HEK293 (cell line): ENCODE measurements around the gene SH3BP5.

Source experiments
- KLF16 ChIP-seq: fragments of 450-650 bp; formaldehyde crosslinking; IDR thresholded peaks from 2 replicates; pipeline ENCODE4 v1.5.1; 2017; ENCODE audit warnings: missing biosample characterization, missing genetic modification characterization
- ZNF138 ChIP-seq: fragments of 450-650 bp; formaldehyde crosslinking; IDR thresholded peaks from 2 replicates; pipeline ENCODE4 v1.5.1; 2016; ENCODE audit warnings: missing biosample characterization, missing genetic modification characterization, borderline replicate concordance
- ZNF274 ChIP-seq, 2 experiments: fragments of 200-500 bp in 1 of 2; fragments of 450-650 bp in 1 of 2; sonication (Bioruptor generic) in 1 of 2; formaldehyde crosslinking in 1 of 2; IDR thresholded peaks; 2 replicates each; pipeline versions ENCODE4 v1.5.1 to v1.6.1; 2014 to 2016; ENCODE audit warnings: borderline replicate concordance in 1 of 2, inconsistent platforms in 1 of 2, low read length in 1 of 2, missing biosample characterization in 1 of 2, missing genetic modification characterization in 1 of 2
- ZNF341 ChIP-seq: fragments of 450-650 bp; formaldehyde crosslinking; IDR thresholded peaks from 2 replicates; pipeline ENCODE4; 2016; ENCODE audit warnings: low read depth, missing biosample characterization, missing genetic modification characterization
- ZNF776 ChIP-seq: fragments of 450-650 bp; formaldehyde crosslinking; IDR thresholded peaks from 2 replicates; pipeline ENCODE4 v1.5.0; 2017; ENCODE audit warnings: missing biosample characterization, missing genetic modification characterization, borderline replicate concordance
- TF ChIP-seq, protein P1 (sequence below): fragments of 450-650 bp; formaldehyde crosslinking; IDR thresholded peaks from 2 replicates; pipeline ENCODE4 v1.5.1; 2016; ENCODE audit warnings: missing biosample characterization, missing genetic modification characterization
- TF ChIP-seq, protein P2 (sequence below): fragments of 450-650 bp; formaldehyde crosslinking; IDR thresholded peaks from 2 replicates; pipeline ENCODE4 v1.5.1; 2016; ENCODE audit warnings: missing biosample characterization, missing genetic modification characterization, borderline replicate concordance
- TF ChIP-seq, protein P3 (sequence below): fragments of 450-650 bp; formaldehyde crosslinking; conservative IDR thresholded peaks from 2 replicates; pipeline ENCODE4 v1.5.1; 2016; ENCODE audit warnings: low read depth, missing biosample characterization, missing genetic modification characterization

DNA sequence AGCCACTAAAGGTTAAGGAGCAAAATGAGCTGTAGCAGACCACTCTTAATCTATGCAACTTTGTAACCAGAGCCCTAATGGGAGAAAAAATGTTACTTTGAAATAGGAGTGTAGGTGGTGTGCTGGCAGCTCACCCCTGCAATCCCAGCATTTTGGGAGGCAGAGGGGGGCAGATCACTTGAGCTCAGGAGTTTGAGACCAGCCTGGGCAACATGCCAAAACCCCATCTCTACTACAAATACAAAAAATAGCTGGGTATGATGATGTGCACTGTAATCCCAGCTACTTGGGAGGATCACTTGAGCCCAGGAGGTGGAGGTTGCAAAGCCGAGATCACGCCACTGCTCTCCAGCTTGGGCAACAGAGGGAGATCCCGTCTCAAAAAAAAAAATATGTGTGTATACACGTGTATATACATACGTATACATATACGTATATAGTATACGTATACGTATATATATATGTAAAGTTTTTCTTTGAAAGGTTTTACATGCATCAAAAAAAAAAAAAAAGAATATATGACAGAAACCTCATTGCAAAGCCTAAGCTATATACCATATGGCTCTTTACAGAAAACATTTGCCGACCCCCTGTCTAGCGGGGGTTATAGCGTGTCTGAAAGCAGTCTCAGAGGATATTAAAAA, 110.7 kb downstream of the SH3BP5 start:
- TF ChIP-seq ZNF776 (no peak), KLF16 (tag by site-specific recombination) (no peak), ZNF274 (IDR thresholded peaks at IDR 0.05; ENCODE audit: low read length) (no peak), ZNF274 (tag by site-specific recombination; IDR thresholded peaks at IDR 0.05; ENCODE audit: borderline replicate concordance) (no peak), ZNF138 (no peak), ZNF341 (tag by site-specific recombination) (no peak)
- TF ChIP-seq, protein P1, sequence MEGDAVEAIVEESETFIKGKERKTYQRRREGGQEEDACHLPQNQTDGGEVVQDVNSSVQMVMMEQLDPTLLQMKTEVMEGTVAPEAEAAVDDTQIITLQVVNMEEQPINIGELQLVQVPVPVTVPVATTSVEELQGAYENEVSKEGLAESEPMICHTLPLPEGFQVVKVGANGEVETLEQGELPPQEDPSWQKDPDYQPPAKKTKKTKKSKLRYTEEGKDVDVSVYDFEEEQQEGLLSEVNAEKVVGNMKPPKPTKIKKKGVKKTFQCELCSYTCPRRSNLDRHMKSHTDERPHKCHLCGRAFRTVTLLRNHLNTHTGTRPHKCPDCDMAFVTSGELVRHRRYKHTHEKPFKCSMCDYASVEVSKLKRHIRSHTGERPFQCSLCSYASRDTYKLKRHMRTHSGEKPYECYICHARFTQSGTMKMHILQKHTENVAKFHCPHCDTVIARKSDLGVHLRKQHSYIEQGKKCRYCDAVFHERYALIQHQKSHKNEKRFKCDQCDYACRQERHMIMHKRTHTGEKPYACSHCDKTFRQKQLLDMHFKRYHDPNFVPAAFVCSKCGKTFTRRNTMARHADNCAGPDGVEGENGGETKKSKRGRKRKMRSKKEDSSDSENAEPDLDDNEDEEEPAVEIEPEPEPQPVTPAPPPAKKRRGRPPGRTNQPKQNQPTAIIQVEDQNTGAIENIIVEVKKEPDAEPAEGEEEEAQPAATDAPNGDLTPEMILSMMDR (tag by site-specific recombination), result no peak
- TF ChIP-seq, protein P2, sequence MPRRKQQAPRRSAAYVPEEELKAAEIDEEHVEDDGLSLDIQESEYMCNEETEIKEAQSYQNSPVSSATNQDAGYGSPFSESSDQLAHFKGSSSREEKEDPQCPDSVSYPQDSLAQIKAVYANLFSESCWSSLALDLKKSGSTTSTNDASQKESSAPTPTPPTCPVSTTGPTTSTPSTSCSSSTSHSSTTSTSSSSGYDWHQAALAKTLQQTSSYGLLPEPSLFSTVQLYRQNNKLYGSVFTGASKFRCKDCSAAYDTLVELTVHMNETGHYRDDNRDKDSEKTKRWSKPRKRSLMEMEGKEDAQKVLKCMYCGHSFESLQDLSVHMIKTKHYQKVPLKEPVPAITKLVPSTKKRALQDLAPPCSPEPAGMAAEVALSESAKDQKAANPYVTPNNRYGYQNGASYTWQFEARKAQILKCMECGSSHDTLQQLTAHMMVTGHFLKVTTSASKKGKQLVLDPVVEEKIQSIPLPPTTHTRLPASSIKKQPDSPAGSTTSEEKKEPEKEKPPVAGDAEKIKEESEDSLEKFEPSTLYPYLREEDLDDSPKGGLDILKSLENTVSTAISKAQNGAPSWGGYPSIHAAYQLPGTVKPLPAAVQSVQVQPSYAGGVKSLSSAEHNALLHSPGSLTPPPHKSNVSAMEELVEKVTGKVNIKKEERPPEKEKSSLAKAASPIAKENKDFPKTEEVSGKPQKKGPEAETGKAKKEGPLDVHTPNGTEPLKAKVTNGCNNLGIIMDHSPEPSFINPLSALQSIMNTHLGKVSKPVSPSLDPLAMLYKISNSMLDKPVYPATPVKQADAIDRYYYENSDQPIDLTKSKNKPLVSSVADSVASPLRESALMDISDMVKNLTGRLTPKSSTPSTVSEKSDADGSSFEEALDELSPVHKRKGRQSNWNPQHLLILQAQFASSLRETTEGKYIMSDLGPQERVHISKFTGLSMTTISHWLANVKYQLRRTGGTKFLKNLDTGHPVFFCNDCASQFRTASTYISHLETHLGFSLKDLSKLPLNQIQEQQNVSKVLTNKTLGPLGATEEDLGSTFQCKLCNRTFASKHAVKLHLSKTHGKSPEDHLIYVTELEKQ (tag by site-specific recombination), result no peak
- TF ChIP-seq, protein P3, sequence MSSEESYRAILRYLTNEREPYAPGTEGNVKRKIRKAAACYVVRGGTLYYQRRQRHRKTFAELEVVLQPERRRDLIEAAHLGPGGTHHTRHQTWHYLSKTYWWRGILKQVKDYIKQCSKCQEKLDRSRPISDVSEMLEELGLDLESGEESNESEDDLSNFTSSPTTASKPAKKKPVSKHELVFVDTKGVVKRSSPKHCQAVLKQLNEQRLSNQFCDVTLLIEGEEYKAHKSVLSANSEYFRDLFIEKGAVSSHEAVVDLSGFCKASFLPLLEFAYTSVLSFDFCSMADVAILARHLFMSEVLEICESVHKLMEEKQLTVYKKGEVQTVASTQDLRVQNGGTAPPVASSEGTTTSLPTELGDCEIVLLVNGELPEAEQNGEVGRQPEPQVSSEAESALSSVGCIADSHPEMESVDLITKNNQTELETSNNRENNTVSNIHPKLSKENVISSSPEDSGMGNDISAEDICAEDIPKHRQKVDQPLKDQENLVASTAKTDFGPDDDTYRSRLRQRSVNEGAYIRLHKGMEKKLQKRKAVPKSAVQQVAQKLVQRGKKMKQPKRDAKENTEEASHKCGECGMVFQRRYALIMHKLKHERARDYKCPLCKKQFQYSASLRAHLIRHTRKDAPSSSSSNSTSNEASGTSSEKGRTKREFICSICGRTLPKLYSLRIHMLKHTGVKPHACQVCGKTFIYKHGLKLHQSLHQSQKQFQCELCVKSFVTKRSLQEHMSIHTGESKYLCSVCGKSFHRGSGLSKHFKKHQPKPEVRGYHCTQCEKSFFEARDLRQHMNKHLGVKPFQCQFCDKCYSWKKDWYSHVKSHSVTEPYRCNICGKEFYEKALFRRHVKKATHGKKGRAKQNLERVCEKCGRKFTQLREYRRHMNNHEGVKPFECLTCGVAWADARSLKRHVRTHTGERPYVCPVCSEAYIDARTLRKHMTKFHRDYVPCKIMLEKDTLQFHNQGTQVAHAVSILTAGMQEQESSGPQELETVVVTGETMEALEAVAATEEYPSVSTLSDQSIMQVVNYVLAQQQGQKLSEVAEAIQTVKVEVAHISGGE (tag by site-specific recombination), result no peak
